Central memory CD8-positive, alpha-beta T cell (primary cell): ENCODE results near the gene CAGE1.
A peak's percentile ranks its signal among the peaks of the same experiment; 100 is the strongest.
"Not testable (repeated sequence)": the region's sequence is repeated elsewhere in the genome, so short reads cannot be mapped to it uniquely, and the experiment has no call there.

Experiments used
- ATAC-seq: fragments of 150-1000 bp; cut with Tn5 transposase; replicated peaks from 2 replicates; pipeline ENCODE4 v1.10.0; 2022; ENCODE audit warnings: mild to moderate bottlenecking, moderate FRiP score, moderate number of reproducible peaks; ENCODE audit not compliant: poor library complexity, severe bottlenecking; ENCODE audit errors: extremely low read depth
- DNase-seq, 2 donors: peaks; one replicate each; pipeline ENCODE4 v3.0.0; 2021; ENCODE audit warnings: low spot score in 2 of 2
- H3K27ac Mint-ChIP-seq: one replicate; pipeline ENCODE4 v1.8.0; 2022; ENCODE audit warnings: low read depth, mild to moderate bottlenecking, moderate library complexity, mixed read lengths
- H3K27me3 Mint-ChIP-seq: one replicate; pipeline ENCODE4 v1.8.0; 2022; ENCODE audit warnings: mixed read lengths
- H3K36me3 Mint-ChIP-seq: one replicate; pipeline ENCODE4 v1.8.0; 2022; ENCODE audit warnings: mild to moderate bottlenecking, moderate library complexity, mixed read lengths; ENCODE audit not compliant: insufficient read depth
- H3K4me1 Mint-ChIP-seq: one replicate; pipeline ENCODE4 v1.8.0; 2022; ENCODE audit warnings: mixed read lengths
- H3K4me3 Mint-ChIP-seq: one replicate; pipeline ENCODE4 v1.8.0; 2022; ENCODE audit warnings: mild to moderate bottlenecking, moderate library complexity, mixed read lengths
- H3K9me3 Mint-ChIP-seq: one replicate; pipeline ENCODE4 v1.8.0; 2022; ENCODE audit warnings: mixed read lengths

Gene CAGE1

DNA sequence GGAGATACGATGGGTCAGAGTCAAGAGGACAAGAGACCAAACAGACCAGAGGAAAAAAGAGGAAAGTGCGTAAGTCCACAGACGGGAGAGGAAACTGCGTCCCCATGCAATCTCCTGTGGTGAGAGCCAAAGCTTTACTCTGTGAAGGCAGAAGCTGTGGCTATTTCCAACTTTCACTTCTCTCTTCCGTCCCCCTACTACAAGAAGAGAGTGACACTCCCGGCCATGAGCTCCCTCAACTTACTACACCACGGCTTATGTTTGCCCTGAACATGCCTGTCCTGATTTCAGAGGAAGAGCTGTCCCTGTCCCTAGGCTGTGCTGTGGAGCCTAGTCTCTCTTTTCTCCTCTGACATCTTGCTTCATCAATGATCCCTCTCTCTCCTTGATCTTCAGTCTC lies 65.0 kb downstream of the CAGE1 start:
- Mint-ChIP-seq H3K27me3 (peaks cover 19% of the 10 kb centered on the region), H3K9me3 (peaks cover 5% of the 10 kb centered on the region), H3K36me3 (no peaks in the 10 kb centered on the region), H3K4me1 (no peaks in the 10 kb centered on the region), H3K27ac (no peak overlapping the region), H3K4me3 (no peak overlapping the region)
- DNase-seq, result no peak
- no peak for ATAC-seq

DNA sequence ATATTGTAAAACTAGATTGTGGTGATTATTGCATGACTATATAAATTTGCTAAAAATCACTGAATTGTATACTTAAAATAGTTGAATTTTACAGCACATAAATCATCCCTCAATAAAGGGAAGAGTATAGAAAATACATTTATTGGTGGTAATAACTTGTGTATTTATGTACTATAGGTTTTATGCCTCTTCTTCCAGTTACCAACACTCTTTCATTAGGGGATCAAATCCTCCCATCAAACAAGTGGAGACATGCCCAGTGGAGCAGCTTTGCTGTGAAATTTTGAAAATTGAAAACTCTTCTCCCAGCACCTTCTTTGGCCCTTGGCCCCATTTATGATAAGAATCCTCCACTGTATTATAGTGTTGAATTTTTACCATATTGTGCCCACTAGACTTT lies 66.5 kb downstream of the CAGE1 start:
- DNase-seq (no peak), ATAC-seq (no peak)
- peaks cover 5% of the 10 kb centered on the region for H3K9me3 Mint-ChIP-seq
- peaks cover 19% of the 10 kb centered on the region for H3K27me3 Mint-ChIP-seq
- H3K4me3 Mint-ChIP-seq, result no peak overlapping the region
- no peaks in the 10 kb centered on the region for H3K4me1 Mint-ChIP-seq
- H3K27ac Mint-ChIP-seq, result no peak overlapping the region
- no peaks in the 10 kb centered on the region for H3K36me3 Mint-ChIP-seq

- not testable (repeated sequence) for H3K36me3 Mint-ChIP-seq, H3K4me1 Mint-ChIP-seq, DNase-seq, H3K27ac Mint-ChIP-seq, H3K9me3 Mint-ChIP-seq, H3K4me3 Mint-ChIP-seq, ATAC-seq
- peaks cover 19% of the 10 kb centered on the region for H3K27me3 Mint-ChIP-seq
Observed at GRCh38 chr6:7321866-7322265, 67.7 kb downstream of the CAGE1 start.

DNA sequence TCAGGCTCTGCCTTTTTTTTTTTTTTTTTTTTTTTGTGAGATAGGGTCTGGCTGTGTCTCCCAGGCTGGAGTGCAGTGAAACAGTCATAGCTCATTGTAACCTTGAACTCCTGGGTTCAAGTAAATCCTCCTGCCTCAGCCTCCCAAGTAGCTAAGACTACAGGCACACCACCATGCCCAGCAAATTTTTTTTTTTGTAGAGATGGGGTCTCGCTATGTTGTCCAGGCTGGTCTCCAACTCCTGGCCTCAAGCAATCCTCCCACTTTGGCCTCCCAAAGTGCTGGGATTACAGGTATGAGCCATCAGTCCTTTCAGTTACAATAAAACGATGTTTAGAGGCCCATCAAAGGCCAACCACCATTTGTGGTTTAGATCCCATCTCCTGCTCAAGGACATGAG lies 70.1 kb downstream of the CAGE1 start:
- H3K4me1 Mint-ChIP-seq, H3K27ac Mint-ChIP-seq, H3K4me3 Mint-ChIP-seq, ATAC-seq, H3K36me3 Mint-ChIP-seq, H3K9me3 Mint-ChIP-seq, DNase-seq: not testable (repeated sequence)
- peaks cover 11% of the 10 kb centered on the region for H3K27me3 Mint-ChIP-seq

GRCh38 chr6:7317538-7317937 lies 72.0 kb downstream of the CAGE1 start:
- no peaks in the 10 kb centered on the region for H3K27me3 Mint-ChIP-seq
- DNase-seq (no peak), ATAC-seq (no peak)
- H3K4me1 Mint-ChIP-seq, result no peaks in the 10 kb centered on the region
- H3K27ac Mint-ChIP-seq, result no peak overlapping the region
- peaks cover 6% of the 10 kb centered on the region for H3K36me3 Mint-ChIP-seq
- H3K9me3 Mint-ChIP-seq, result no peaks in the 10 kb centered on the region
- no peak overlapping the region for H3K4me3 Mint-ChIP-seq

- no peak overlapping the region for H3K4me3 Mint-ChIP-seq
- H3K4me1 Mint-ChIP-seq, result peaks cover 5% of the 10 kb centered on the region
- peaks cover 6% of the 10 kb centered on the region for H3K36me3 Mint-ChIP-seq
- no peaks in the 10 kb centered on the region for H3K27me3 Mint-ChIP-seq
- no peak overlapping the region for H3K27ac Mint-ChIP-seq
- ATAC-seq, result no peak
- DNase-seq, result no peak
- H3K9me3 Mint-ChIP-seq, result no peaks in the 10 kb centered on the region
Observed at GRCh38 chr6:7316658-7317533, 72.6 kb downstream of the CAGE1 start.

- peaks cover 9% of the 10 kb centered on the region for H3K36me3 Mint-ChIP-seq
- H3K4me1 Mint-ChIP-seq, result peaks cover 12% of the 10 kb centered on the region
- DNase-seq, result no peak
- no peak overlapping the region for H3K4me3 Mint-ChIP-seq
- ATAC-seq, result no peak
- no peak overlapping the region for H3K27ac Mint-ChIP-seq
- H3K9me3 Mint-ChIP-seq, result no peaks in the 10 kb centered on the region
- no peaks in the 10 kb centered on the region for H3K27me3 Mint-ChIP-seq
Observed at GRCh38 chr6:7315948-7316365, 73.6 kb downstream of the CAGE1 start.

- Mint-ChIP-seq H3K4me3 (peak overlapping the region; percentile 36), H3K4me1 (peaks cover 13% of the 10 kb centered on the region)
- not testable (repeated sequence) for H3K9me3 Mint-ChIP-seq, DNase-seq, H3K27me3 Mint-ChIP-seq, ATAC-seq, H3K27ac Mint-ChIP-seq, H3K36me3 Mint-ChIP-seq
Observed at GRCh38 chr6:7315087-7315947, 74.2 kb downstream of the CAGE1 start.

DNA sequence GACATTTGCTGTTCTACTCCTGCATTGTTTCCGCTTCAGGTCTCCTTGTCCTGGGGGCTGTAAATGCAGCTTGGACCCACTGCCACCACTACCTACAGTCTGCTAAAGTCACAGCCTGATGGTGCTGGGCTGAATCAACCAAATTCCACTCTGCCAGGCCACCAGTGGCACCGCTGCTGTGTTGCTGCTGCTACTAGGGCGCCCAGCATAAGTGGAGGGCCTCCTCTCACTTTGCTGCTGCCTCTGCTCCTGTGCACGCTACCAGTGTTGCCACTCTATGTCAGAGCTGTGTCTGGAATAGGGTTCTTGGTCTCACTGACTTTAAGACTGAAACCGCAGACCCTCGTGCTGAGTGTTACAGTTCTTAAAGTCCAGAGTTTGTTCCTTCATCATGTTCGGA lies 75.1 kb downstream of the CAGE1 start:
- ATAC-seq, result no peak
- H3K27ac Mint-ChIP-seq, result peak overlapping the region; percentile 97
- H3K27me3 Mint-ChIP-seq, result no peaks in the 10 kb centered on the region
- peaks cover 11% of the 10 kb centered on the region for H3K36me3 Mint-ChIP-seq
- peaks cover 22% of the 10 kb centered on the region for H3K4me1 Mint-ChIP-seq
- DNase-seq, result no peak
- H3K9me3 Mint-ChIP-seq, result no peaks in the 10 kb centered on the region
- peak overlapping the region; percentile 99 for H3K4me3 Mint-ChIP-seq

DNA sequence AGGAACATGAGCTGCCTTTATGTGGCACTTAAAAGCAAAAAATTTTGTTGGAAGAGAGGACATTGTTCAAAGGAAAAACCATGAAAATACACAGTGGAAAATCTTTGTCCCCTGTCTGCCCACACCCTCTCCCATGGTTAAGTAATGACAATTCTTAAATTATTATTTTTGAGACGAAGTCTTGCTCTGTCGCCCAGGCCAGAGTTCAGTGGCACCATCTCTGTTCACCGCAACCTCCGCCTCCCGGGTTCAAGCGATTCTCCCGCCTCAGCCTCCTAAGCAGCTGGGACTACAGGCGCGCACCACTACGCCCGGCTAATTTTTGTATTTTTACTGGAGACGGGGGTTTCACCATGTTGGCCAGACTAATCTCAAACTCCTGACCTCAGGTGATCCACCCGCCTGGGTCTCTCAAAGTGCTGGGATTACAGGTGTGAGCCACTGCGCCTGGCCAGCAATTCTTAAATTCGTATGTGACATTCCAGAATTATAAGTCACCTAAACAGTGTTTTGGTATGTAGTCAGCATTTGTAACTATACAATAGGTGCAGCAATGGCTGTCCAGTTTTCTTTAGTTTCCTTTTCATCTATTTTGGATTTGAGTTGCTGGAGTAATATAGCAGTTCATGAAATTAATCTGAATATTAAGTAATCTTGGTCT lies 75.9 kb downstream of the CAGE1 start:
- Mint-ChIP-seq H3K36me3 (peaks cover 16% of the 10 kb centered on the region), H3K4me3 (peak overlapping the region; percentile 99), H3K27ac (peak overlapping the region; percentile 97), H3K4me1 (peaks cover 28% of the 10 kb centered on the region), H3K9me3 (no peaks in the 10 kb centered on the region), H3K27me3 (no peaks in the 10 kb centered on the region)
- DNase-seq (no peak), ATAC-seq (no peak)

- Mint-ChIP-seq H3K36me3 (peaks cover 22% of the 10 kb centered on the region), H3K27me3 (no peaks in the 10 kb centered on the region), H3K4me3 (peak within 1 kb of the TSS; percentile 99), H3K9me3 (no peaks in the 10 kb centered on the region), H3K4me1 (peaks cover 36% of the 10 kb centered on the region), H3K27ac (peak within 1 kb of the TSS; percentile 97)
- DNase-seq, result peak; percentile 80 to 86
- ATAC-seq, result peak; percentile 96
Observed at GRCh38 chr6:7312616-7313504, 76.7 kb downstream of the CAGE1 start, which contains the start of gene SSR1. SSR1 (minus strand) TSS chr6:7313199; CDS start chr6:7313120, 79 bp downstream.
